Right hindlimb (tissue), 1 donor: ENCODE data around the gene GFRA1.

ENCODE experiments used
- DNase-seq: peaks from one replicate; pipeline ENCODE4 v3.0.0-alpha.2; 2018

GFRA1 gene

GRCh38 chr10:116272440-116273283 is at the start of gene GFRA1:
GFRA1 (minus strand) TSS chr10:116273206; CDS start chr10:116272029, 1,177 bp downstream.
- peak; percentile 60 for DNase-seq

- DNase-seq = no peak
Observed at GRCh38 chr10:116316503-116316902, 43.5 kb upstream of the GFRA1 start.

GRCh38 chr10:116312548-116312947 is 39.5 kb upstream of the GFRA1 start:
- no peak for DNase-seq

GRCh38 chr10:116311706-116312490 is 38.9 kb upstream of the GFRA1 start:
- no peak for DNase-seq

- peak; percentile 24 for DNase-seq
Observed at GRCh38 chr10:116311016-116311415, 38.0 kb upstream of the GFRA1 start.

- DNase-seq = no peak
Observed at GRCh38 chr10:116307455-116307854, 34.4 kb upstream of the GFRA1 start.

- DNase-seq = no peak
Observed at GRCh38 chr10:116306847-116307246, 33.8 kb upstream of the GFRA1 start.

- no peak for DNase-seq
Observed at GRCh38 chr10:116304923-116305322, 31.9 kb upstream of the GFRA1 start.

- peak; percentile 39 for DNase-seq
Observed at GRCh38 chr10:116300542-116300941, 27.5 kb upstream of the GFRA1 start.

- DNase-seq = no peak
Observed at GRCh38 chr10:116298586-116298985, 25.6 kb upstream of the GFRA1 start.

GRCh38 chr10:116296291-116296721 is 23.3 kb upstream of the GFRA1 start:
- DNase-seq = no peak

GRCh38 chr10:116292493-116292892 is 19.5 kb upstream of the GFRA1 start:
- no peak for DNase-seq

GRCh38 chr10:116289652-116290051 is 16.6 kb upstream of the GFRA1 start:
- DNase-seq = no peak

GRCh38 chr10:116287906-116288501 is 15.0 kb upstream of the GFRA1 start:
- DNase-seq = peak; percentile 59

GRCh38 chr10:116286626-116287200 is 13.7 kb upstream of the GFRA1 start:
- no peak for DNase-seq

- no peak for DNase-seq
Observed at GRCh38 chr10:116281775-116282174, 8.8 kb upstream of the GFRA1 start.

GRCh38 chr10:116278846-116279245 is 5.8 kb upstream of the GFRA1 start:
- DNase-seq = no peak

- DNase-seq = no peak
Observed at GRCh38 chr10:116276981-116277380, 4.0 kb upstream of the GFRA1 start.

- peak; percentile 77 for DNase-seq
Observed at GRCh38 chr10:116274064-116274904, 1.3 kb upstream of the GFRA1 start.

GRCh38 chr10:116271593-116272439 is 1.2 kb downstream of the GFRA1 start:
- DNase-seq = peak; percentile 74
